ENCODE results near the gene FAM72B.
A peak's percentile ranks its signal among the peaks of the same experiment; 100 is the strongest.
"Not testable (repeated sequence)": the region's sequence is repeated elsewhere in the genome, so short reads cannot be mapped to it uniquely, and the experiment has no call there.

FAM72B gene

GRCh38 chr1:121184290-121185127 lies at the start of gene FAM72B, which contains the start of gene SRGAP2C:
TSS of gene FAM72B (minus strand) at chr1:121184340. CDS start at chr1:121183489, 851 bp downstream.
TSS of gene SRGAP2C (plus strand) at chr1:121184975. CDS start at chr1:121187447, 2,472 bp downstream.
- DNase-seq, result peak; percentile 99

- not testable (repeated sequence) for DNase-seq
Measured at GRCh38 chr1:121232445-121233125, 48.4 kb upstream of the FAM72B start.

GRCh38 chr1:121230636-121231035 lies 46.5 kb upstream of the FAM72B start:
- DNase-seq, result not testable (repeated sequence)

GRCh38 chr1:121227544-121228330 lies 43.6 kb upstream of the FAM72B start:
- DNase-seq, result not testable (repeated sequence)

DNA sequence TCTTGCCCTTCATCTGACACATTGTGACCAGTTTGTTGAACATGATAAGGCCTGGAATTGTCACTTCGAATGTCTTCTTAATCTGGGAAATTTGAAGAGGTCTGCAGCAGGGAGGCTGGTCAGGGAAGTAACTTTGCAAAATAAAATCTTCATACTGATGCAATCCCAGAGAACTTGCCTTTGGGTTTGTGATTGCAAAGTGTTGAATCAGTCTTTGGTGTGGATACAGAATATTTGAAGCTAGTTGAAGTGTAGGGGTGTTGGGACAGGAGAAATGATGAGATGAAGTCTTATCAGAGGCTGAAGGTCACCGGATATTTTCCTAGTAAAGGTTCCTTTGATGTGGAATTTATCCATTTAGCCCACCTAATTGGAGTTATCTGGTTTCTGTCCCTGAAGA lies 42.8 kb upstream of the FAM72B start:
- DNase-seq, result not testable (repeated sequence)

- DNase-seq, result not testable (repeated sequence)
Measured at GRCh38 chr1:121226295-121226904, 42.3 kb upstream of the FAM72B start.

DNA sequence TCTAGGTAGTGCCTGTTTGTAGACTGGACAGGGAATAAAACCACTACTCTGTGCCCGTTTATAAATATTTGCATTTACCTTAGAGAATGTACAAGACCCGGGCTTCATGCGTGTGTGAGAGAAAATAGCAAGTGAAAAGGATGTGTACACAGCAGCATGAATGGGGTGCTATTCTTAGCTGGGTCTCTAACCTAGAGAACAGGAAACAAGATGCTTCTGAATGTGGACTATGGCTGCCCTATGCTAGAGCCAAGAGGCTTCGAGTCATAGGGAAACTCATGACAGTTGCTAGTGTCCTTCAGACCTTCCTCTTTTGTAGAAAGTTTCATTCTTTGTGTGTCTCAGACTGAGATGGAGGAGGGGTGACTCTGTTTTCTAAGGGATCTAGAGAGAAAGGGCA lies 40.6 kb upstream of the FAM72B start:
- not testable (repeated sequence) for DNase-seq

DNA sequence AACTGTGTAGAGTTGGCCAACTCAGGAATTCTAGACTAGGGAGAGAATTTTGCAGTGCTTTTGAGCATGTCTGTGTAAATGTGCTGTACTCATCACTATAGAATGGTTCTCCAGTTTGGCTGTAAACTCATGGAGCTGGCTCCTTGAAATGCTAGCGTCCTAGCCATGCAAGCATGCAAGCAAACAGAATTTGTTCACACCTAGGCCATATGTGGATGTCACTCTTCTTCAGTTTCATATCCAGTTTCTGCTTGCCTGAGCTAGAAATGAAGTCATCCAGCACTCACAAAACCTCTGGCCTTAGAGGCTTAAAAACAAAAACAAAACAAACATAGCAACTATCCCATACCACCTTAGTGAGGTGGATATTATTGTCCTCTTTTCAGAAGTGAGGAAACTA lies 37.6 kb upstream of the FAM72B start:
- not testable (repeated sequence) for DNase-seq

GRCh38 chr1:121216676-121217075 lies 32.5 kb upstream of the FAM72B start:
- not testable (repeated sequence) for DNase-seq

GRCh38 chr1:121215699-121216417 lies 31.7 kb upstream of the FAM72B start:
- DNase-seq, result not testable (repeated sequence)

DNA sequence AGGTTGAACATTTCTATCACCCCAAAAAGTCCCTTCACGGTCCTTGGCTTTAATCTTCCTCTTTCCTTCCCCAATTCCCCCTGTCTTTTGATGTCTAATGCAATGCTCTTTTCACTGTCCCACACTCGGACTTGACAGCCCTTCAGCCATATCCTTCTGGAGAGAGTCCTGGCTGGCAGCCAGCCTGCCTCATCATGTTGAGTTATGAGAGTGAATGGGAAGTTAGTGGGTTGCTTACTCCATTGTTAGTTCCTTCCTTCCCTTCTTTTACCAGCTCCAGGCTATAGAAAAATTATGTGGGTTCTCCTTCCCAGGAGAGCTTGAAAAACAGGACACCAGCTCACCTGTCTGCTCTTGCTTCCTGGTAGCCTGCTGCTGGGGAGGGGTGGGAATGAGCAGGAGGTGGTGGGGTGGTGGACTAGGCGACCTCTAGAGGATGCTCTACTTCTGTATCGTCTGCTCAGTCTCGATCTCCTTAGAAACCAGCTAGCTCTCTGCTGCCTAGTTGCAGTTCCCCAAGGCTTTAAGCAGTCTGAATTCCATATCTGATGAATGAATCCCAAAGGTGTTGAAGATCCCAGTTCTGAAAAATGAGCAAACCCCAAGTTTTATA lies 30.5 kb upstream of the FAM72B start:
- DNase-seq, result not testable (repeated sequence)

DNA sequence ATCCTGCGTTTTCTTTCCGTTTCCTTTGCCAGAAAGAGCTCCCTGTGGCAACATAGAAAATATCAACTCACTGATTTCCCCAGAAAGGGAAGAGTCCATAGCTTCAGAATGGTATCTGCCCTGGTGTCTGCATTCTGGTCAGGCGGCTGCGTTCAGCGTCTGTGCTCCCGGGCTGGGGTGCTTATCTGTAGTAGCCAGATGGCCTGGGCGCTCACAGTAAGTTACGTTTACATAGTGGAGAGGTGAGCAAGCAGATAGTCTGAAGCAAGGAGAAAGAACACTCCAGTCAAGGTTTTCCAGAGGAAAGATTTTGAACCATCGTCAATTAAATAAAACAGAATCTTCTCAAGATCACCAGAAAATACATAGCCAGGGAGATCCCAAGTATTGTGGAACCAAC lies 29.4 kb upstream of the FAM72B start:
- DNase-seq, result not testable (repeated sequence)

GRCh38 chr1:121210778-121211177 lies 26.6 kb upstream of the FAM72B start:
- not testable (repeated sequence) for DNase-seq

DNA sequence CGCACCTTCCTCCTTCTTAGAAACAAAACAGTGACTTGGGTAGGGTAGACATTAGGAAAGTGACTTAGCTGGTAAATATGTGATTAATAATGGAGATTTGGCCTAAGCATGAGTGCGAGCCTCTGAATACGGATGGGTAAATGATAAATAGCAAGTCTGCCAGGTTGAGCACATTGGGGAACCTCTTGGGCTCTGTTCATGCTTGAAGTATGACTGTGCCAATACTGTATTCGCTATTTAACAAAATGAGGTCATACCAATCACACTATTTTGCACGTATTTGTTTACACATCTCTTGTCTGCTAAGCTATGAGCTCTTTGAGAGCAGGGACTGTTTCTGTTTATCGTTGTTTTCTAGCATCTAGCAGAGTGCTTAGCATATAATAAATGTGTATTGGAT lies 24.2 kb upstream of the FAM72B start:
- DNase-seq, result not testable (repeated sequence)

DNA sequence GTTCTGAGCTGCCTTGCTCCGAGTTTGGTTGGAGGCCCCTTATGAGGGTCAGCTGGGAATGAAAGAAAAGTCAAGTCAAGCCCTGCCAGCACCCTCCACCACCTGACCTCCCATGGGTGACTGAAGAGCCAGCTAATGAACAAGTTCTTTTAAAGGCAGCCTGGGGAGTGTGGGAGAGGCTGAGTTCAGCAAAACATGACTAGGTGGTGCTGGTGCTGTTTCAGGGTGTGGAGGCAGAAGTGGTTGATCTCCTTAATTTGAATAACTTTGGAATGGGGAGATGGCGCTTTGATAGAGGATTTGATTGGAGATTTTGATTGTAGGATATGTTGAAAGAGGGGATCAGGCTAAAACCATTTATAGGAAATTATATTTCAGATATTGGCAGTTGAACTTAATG lies 23.2 kb upstream of the FAM72B start:
- not testable (repeated sequence) for DNase-seq

- DNase-seq, result not testable (repeated sequence)
Measured at GRCh38 chr1:121205786-121206711, 21.9 kb upstream of the FAM72B start.

GRCh38 chr1:121202986-121203385 lies 18.8 kb upstream of the FAM72B start:
- DNase-seq, result not testable (repeated sequence)

GRCh38 chr1:121200985-121201981 lies 17.1 kb upstream of the FAM72B start:
- not testable (repeated sequence) for DNase-seq

- not testable (repeated sequence) for DNase-seq
Measured at GRCh38 chr1:121200232-121200631, 16.1 kb upstream of the FAM72B start.
